Ramos (cell line): ENCODE data around the gene TP53BP2.

Source experiments
- in situ Hi-C: fragments of 300-500 bp; cut with MboI; formaldehyde crosslinking; loops from one replicate; pipeline ENCODE4 v1.14.3; 2022; ENCODE audit warnings: low sequenced_read_pairs; ENCODE audit not compliant: unreplicated experiment

Gene TP53BP2

DNA sequence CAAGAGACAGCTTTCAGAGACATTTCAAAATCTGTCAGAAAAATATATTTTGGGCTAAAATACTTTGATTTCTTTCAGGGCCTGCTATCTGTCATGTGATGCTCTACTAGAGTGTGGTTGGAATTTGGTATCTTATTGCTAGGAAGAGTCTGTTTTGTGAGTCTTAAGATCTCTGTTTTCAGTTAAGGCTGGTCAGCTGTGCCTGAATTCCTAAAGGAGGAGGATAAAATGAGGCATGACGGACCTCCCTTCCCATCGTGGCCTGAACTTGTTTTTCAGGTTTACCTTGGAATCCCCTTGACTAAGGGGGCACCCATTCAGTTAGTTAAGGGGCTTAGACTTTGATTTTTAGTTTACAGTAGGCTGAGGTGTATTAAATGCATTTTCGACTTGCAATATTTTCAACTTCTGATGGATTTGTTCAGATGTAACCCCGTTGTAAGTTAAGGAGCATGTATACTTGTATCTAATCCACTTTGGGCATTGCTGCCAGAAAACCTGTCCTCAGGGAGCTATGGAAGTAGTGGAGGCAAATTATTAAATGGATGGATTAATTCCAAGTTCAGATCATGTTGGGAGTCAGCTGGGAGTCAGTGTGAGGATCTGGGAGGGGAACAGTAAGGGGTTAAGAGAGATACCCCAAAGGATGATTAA is 115.1 kb downstream of the TP53BP2 start:
- in situ Hi-C loops = no loop called here

DNA sequence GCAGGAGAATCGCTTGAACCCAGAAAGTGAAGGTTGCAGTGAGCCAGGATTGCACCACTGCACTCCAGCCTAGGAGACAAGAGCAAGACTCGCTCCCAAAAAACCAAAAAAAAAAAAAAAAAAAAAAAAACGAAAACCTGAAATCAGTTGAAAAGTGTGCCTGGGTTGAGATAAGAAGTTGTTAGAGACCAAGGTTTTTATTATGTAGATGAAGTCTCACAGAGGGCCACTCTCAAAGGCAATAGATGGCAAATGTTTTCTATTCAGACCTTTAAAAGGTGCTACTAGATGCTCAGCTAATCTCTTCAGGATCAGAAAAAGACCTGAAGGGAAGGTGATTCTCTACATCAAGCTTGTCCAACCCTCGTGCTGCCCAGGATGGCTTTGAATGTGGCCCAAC is 115.8 kb downstream of the TP53BP2 start:
- in situ Hi-C loops = no loop called here
